GM10248 (cell line): Measurements from ENCODE around the gene SLC44A1.

Source experiments
- CTCF ChIA-PET: fragments of 300-600 bp; sonication (Branson Sonifier 250); formaldehyde crosslinking; extraction: SDS; loops from one replicate; lab custom pipeline; 2021; ENCODE audit warnings: antibody characterized with exemption; lab: Yijun Ruan, JAX
- POLR2A ChIA-PET: fragments of 350-650 bp; sonication (Branson Sonifier 250); formaldehyde crosslinking; extraction: SDS; loops from one replicate; lab custom pipeline; 2020; ENCODE audit warnings: antibody characterized with exemption; lab: Yijun Ruan, JAX
- DNase-seq: peaks from one replicate; pipeline ENCODE4 v3.0.0; 2012; ENCODE audit errors: extremely low spot score
- TF ChIP-seq, protein P1 (sequence below): IDR thresholded peaks from 2 replicates; pipeline ENCODE4 v1.5.1; 2012; ENCODE audit warnings: mild to moderate bottlenecking, low read depth; ENCODE audit errors: extremely low read depth, missing control alignments, control extremely low read depth

SLC44A1 gene

DNA sequence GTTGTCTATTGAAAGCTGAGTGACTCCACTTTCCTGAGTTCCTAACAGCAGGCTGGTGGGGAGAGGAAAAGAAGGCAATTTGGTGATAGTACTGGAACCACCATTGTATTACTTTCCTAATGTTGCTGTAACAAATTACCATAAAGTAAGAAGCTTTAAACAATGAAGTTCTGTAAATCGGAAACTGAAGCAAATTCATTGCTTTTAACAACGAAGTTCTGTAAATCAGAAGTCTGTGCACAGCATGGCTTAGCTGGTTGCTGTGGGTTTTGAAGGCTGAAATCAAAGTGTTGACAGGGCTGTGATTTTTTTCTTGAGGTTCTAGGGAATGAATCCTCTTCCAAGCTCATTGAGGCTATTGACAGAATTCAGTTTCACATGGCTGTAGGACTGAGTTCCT is 72.3 kb downstream of the SLC44A1 start:
- TF ChIP-seq, protein P1, sequence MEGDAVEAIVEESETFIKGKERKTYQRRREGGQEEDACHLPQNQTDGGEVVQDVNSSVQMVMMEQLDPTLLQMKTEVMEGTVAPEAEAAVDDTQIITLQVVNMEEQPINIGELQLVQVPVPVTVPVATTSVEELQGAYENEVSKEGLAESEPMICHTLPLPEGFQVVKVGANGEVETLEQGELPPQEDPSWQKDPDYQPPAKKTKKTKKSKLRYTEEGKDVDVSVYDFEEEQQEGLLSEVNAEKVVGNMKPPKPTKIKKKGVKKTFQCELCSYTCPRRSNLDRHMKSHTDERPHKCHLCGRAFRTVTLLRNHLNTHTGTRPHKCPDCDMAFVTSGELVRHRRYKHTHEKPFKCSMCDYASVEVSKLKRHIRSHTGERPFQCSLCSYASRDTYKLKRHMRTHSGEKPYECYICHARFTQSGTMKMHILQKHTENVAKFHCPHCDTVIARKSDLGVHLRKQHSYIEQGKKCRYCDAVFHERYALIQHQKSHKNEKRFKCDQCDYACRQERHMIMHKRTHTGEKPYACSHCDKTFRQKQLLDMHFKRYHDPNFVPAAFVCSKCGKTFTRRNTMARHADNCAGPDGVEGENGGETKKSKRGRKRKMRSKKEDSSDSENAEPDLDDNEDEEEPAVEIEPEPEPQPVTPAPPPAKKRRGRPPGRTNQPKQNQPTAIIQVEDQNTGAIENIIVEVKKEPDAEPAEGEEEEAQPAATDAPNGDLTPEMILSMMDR, result no peak
- CTCF ChIA-PET, result interaction anchor here (1.3 to 2.0 kb wide), 2 partner anchors 10 to 15 kb away, joined by 3 to 6 read pairs; no protein-coding TSS in a partner anchor
- DNase-seq, result no peak
- POLR2A ChIA-PET, result no interaction called here

DNA sequence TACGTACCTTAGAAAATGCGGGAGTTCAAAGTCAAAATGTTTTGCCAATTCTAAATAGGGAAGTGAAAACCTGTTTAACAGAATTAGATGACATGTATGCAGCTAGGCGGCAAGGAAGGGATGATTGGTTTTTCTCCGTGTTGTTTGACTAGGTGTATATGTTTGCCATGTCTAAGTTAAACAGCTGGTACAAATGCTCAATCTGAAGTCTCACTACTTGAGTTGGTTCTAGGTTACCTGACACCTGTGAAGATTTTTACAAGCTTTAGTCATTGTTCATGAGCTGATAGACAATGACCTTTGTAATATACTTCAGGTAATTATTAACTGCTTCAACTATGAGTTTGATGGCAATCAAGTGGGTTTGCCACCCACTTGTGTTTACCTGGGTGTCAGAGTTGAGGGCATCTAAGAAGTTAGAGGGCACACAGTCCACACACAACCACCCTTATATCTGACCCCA is 74.3 kb downstream of the SLC44A1 start:
- DNase-seq, result no peak
- ChIA-PET POLR2A (no interaction called here), CTCF (interaction anchor here (0.9 to 2.5 kb wide), 5 partner anchors 11 to 65 kb away, joined by 3 to 10 read pairs (median 3); no protein-coding TSS in a partner anchor)
- TF ChIP-seq, protein P1, result no peak

DNA sequence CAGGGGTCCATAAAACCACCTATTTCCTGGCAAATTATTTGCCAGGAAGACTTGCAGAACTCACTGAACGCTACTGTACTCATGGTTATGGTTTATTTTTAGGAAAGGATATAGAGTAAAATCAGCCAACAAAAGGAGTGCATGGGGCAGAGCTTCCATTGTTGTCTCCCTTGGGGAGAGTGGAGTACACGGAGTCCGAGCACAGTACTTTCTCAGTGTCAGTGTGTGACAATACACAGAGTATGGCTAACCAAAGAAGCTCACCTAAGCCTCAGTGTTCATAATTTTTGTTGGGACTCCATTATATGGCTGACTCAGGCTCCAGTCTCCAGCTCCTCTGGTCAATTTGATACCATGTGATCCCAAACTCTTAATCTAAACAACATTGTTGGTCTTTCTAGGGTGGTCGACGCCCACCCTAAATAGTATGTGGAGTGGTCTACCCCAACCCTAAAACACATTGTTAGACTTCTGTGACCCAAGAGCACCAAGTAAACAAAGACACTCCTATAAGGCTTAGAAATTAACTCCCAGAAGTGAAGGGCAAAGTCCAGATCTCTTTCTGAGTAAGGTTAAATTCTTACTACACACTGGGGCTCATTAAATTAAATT is 74.9 kb downstream of the SLC44A1 start:
- ChIA-PET POLR2A (no interaction called here), CTCF (interaction anchor here (0.9 to 2.5 kb wide), 4 partner anchors 11 to 66 kb away, joined by 3 to 10 read pairs (median 4); no protein-coding TSS in a partner anchor)
- TF ChIP-seq, protein P1, result no peak
- no peak for DNase-seq

DNA sequence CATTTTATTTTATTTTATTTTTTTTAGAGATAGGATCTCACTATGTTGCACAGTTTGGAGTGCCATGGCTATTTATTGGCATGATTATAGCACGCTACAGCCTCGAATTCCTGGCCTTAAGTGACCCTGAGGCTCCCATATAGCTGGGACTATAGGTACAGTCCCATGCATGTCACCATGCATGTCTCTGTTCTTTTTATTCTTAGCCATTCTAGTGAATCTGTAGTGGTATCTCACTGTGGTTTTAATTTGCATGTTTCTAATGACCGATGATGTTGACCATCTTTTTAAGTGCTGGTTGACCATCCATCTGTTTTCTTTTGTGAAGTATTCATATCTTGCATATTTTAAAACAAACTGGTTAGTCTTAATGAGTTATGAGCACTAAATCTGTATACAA is 76.1 kb downstream of the SLC44A1 start:
- ChIA-PET POLR2A (no interaction called here), CTCF (no interaction called here)
- DNase-seq, result no peak
- TF ChIP-seq, protein P1, result no peak

DNA sequence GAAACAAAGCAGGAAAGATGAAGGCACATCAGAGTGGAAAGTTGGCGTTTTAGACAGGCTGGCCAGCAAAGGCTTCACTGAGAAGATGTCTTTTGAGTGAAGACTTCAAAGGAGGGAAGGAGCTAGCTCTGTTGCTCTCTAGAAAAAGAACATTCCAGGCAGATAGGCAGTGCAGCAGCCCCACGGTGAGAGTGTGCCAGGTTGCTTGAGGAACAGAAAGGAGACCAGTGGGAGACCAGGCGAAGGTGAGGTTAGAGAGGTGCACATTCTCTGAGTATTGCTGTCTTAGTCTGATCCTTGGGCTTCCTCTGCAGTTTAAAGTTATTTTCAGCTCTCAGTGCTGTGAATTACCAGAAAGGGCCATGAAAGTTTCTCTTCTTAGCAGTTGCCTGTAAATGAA is 83.8 kb downstream of the SLC44A1 start:
- DNase-seq, result no peak
- ChIA-PET CTCF (interaction anchor here (1.1 kb wide), 1 partner anchor 20 kb away, joined by 3 read pairs; no protein-coding TSS in a partner anchor), POLR2A (interaction anchor here (0.6 kb wide), 1 partner anchor 167 kb away, joined by 3 read pairs; no protein-coding TSS in a partner anchor)
- TF ChIP-seq, protein P1, result no peak

DNA sequence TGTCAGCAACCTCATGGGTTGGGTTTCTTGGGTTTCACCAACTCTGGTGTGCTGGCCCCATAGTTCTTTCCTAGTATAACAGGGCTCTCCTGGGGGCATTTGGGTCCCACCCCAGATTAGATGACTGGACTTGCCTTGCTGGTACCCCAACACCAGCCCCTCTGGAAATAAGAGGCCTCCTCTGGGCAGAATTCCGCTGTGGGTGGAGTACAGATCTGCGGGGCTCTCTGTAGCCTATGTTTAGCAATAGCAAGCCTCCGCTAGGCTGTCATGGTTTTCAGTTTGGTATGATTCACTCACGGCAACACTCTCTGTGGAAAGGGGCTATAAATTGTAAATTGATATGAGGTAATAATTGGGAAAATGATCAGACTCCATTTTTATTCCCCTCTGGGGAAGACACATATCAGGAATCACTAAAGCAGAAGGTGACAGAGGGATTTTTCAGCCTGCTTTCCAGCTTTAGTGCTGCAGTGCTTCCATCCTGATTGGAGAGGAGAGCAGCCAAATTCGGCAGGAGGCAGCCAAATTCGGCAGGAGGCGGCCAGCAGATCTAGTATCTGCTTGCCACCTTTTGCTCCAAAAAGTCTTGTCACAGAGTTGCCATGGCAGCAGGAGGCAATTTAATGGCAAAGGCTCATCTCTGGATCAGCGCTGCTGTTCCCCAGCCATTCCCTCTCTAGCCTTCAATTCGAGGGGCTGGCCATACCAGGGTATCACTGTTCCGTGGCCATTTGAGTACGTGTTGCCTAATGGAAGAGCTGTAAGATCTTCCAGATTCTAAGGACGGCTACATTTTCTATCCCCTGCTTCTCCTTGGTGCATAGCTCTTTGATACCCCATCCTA is 84.6 kb downstream of the SLC44A1 start:
- DNase-seq, result no peak
- ChIA-PET POLR2A (interaction anchor here (0.6 kb wide), 1 partner anchor 167 kb away, joined by 3 read pairs; no protein-coding TSS in a partner anchor), CTCF (interaction anchor here (1.1 kb wide), 1 partner anchor 10 kb away, joined by 5 read pairs; no protein-coding TSS in a partner anchor)
- TF ChIP-seq, protein P1, result no peak
